Keratinocyte (primary cell): ENCODE measurements around the gene DDI1.

Source experiments
- EZH2 ChIP-seq: IDR thresholded peaks from one replicate; pipeline ENCODE4 v1.6.1; 2012; ENCODE audit warnings: inconsistent platforms, mild to moderate bottlenecking, low read length, moderate library complexity
- TF ChIP-seq, protein P1 (sequence below), 3 experiments: IDR thresholded peaks in 1 of 3; conservative IDR thresholded peaks in 1 of 3; optimal IDR thresholded peaks in 1 of 3; 2 replicates in 2 of 3; 3 replicates in 1 of 3; pipeline versions ENCODE3 to v1.5.1; 2011; ENCODE audit warnings: low read length in 3 of 3, mild to moderate bottlenecking in 3 of 3, moderate library complexity in 2 of 3, control low read depth in 1 of 3, inconsistent platforms in 1 of 3; ENCODE audit not compliant: insufficient read depth in 2 of 3; ENCODE audit errors: extremely low read depth in 1 of 3

DNA sequence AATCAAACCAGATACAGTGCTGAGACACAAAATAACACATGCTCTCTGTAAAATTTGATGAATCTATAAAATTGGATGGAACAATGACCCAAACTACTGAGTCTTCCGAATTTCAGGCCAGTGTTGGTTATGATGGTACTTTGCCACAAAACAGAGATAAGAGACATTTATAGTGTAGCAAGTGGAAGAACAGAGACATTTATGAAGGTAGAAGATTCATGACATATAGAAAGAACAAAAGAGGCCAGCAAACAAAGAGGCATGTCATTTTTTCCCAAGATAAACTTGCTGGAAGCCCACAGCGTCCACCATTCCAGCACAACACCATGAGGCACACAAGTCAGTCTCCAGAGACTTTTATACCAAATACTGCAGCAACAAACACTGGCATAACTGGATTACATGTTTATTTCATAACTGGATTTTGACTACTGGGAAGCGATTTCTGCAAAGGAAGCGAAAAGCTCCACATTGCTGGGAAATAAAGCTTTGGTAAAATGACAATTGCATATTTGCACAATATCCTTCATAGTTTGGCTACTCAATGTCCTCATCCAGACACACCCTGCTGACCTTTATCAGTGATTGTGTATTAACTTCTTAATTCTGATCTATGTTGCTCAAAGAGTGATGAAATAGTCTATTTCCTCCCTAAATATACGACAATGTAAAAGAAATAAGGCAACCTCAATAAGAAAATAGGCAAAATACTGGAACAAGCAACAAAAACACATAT lies 17.5 kb downstream of the DDI1 start:
- TF ChIP-seq, protein P1, sequence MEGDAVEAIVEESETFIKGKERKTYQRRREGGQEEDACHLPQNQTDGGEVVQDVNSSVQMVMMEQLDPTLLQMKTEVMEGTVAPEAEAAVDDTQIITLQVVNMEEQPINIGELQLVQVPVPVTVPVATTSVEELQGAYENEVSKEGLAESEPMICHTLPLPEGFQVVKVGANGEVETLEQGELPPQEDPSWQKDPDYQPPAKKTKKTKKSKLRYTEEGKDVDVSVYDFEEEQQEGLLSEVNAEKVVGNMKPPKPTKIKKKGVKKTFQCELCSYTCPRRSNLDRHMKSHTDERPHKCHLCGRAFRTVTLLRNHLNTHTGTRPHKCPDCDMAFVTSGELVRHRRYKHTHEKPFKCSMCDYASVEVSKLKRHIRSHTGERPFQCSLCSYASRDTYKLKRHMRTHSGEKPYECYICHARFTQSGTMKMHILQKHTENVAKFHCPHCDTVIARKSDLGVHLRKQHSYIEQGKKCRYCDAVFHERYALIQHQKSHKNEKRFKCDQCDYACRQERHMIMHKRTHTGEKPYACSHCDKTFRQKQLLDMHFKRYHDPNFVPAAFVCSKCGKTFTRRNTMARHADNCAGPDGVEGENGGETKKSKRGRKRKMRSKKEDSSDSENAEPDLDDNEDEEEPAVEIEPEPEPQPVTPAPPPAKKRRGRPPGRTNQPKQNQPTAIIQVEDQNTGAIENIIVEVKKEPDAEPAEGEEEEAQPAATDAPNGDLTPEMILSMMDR (optimal IDR thresholded peaks at IDR 0.05 in 1 of 3, IDR thresholded peaks at IDR 0.05 in 1 of 3, conservative IDR thresholded peaks at IDR 0.05 in 1 of 3; ENCODE audit: extremely low read depth in 1 of 3, insufficient read depth in 2 of 3, low read length in 3 of 3): no peak
- TF ChIP-seq EZH2: no peak
